ENCODE measurements around the gene TUSC2.

DNA sequence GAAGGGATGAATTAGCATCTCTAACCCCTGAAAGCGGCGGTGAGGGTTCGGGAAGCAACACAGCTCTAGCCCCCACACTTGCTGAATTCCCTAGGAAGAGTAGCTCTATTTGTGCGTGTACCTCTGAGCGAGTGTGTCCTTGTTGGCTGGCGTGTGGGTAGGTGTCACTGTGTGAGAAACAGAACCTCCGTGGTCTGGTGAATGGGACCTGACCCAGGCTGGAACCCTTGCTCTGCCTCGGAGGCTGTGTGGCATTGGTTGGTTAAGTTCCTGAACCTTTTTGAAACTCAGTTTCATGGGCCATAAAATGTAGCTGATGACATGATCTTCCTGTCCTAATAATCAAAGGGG, 31.7 kb upstream of the TUSC2 start:
- TF ChIP-seq POLR2A (IDR thresholded peaks at IDR 0.05; ENCODE audit: extremely low read depth, insufficient read length): no peak
- TF ChIP-seq, protein P1, sequence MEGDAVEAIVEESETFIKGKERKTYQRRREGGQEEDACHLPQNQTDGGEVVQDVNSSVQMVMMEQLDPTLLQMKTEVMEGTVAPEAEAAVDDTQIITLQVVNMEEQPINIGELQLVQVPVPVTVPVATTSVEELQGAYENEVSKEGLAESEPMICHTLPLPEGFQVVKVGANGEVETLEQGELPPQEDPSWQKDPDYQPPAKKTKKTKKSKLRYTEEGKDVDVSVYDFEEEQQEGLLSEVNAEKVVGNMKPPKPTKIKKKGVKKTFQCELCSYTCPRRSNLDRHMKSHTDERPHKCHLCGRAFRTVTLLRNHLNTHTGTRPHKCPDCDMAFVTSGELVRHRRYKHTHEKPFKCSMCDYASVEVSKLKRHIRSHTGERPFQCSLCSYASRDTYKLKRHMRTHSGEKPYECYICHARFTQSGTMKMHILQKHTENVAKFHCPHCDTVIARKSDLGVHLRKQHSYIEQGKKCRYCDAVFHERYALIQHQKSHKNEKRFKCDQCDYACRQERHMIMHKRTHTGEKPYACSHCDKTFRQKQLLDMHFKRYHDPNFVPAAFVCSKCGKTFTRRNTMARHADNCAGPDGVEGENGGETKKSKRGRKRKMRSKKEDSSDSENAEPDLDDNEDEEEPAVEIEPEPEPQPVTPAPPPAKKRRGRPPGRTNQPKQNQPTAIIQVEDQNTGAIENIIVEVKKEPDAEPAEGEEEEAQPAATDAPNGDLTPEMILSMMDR (IDR thresholded peaks at IDR 0.05; ENCODE audit: low read depth, low read length): no peak
- TF ChIP-seq, protein P2, sequence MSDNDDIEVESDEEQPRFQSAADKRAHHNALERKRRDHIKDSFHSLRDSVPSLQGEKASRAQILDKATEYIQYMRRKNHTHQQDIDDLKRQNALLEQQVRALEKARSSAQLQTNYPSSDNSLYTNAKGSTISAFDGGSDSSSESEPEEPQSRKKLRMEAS (IDR thresholded peaks at IDR 0.05; ENCODE audit: low read depth, low read length): no peak

Measured in NB4 (cell line).